PC-9 (cell line): ENCODE results near the gene AHCYL2. TPM values are rescaled to one million over a fixed set of nuclear protein-coding genes. Genes with fewer than 3 reads are reported as not detected.
A peak's percentile ranks its signal among the peaks of the same experiment; 100 is the strongest.
"Not testable (repeated sequence)": the region's sequence is repeated elsewhere in the genome, so short reads cannot be mapped to it uniquely, and the experiment has no call there.

Experiments used
- BruUV-seq: library from RNA; stranded (reverse); fragments of 400-500 nt; replicated peaks from 2 replicates; lab custom pipeline; 2021; lab: Mats Ljungman, UMichigan
- CTCF ChIA-PET: fragments of 300-600 bp; sonication (Branson Sonifier 250); formaldehyde crosslinking; loops from one replicate; lab custom pipeline; 2022; ENCODE audit warnings: antibody characterized with exemption; lab: Charles Lee
- POLR2A ChIA-PET: fragments of 300-600 bp; sonication (Branson Sonifier 250); formaldehyde crosslinking; loops from one replicate; lab custom pipeline; 2022; ENCODE audit warnings: antibody characterized with exemption; ENCODE audit not compliant: unreplicated experiment; lab: Charles Lee
- DNase-seq, 2 experiments: peaks; one replicate each; pipeline versions ENCODE4 v3.0.0 to v3.0.0-alpha.2; 2015 to 2022; ENCODE audit warnings: mixed read lengths in 1 of 2
- H2AFZ ChIP-seq: fragments of 200-600 bp; sonication (generic); 2 replicates; pipeline ENCODE4 v1.8.1; 2017; ENCODE audit warnings: antibody characterized with exemption
- H3F3A ChIP-seq: fragments of 200-600 bp; sonication (generic); 2 replicates; pipeline ENCODE4 v1.8.1; 2017; ENCODE audit warnings: antibody characterized with exemption, mild to moderate bottlenecking, low read depth; ENCODE audit not compliant: insufficient read depth
- H3K27ac ChIP-seq: fragments of 200-600 bp; sonication (generic); 2 replicates; pipeline ENCODE4 v1.6.1; 2016; ENCODE audit warnings: mixed run types
- H3K27me3 ChIP-seq: fragments of 200-600 bp; sonication (generic); 2 replicates; pipeline ENCODE4 v1.6.1; 2016; ENCODE audit warnings: low read depth, mixed run types; ENCODE audit not compliant: insufficient read depth
- H3K36me3 ChIP-seq: fragments of 200-600 bp; sonication (generic); 2 replicates; pipeline ENCODE4 v1.6.1; 2016; ENCODE audit warnings: low read depth, mixed run types
- H3K4me1 ChIP-seq: fragments of 200-600 bp; sonication (generic); replicated peaks from 2 replicates; pipeline ENCODE4 v1.6.1; 2016; ENCODE audit warnings: mixed run types; ENCODE audit not compliant: insufficient read depth
- H3K4me2 ChIP-seq: fragments of 200-600 bp; sonication (generic); 2 replicates; pipeline ENCODE4 v1.6.1; 2017; ENCODE audit warnings: mixed run types
- H3K4me3 ChIP-seq: fragments of 200-600 bp; sonication (generic); 2 replicates; pipeline ENCODE4 v1.6.1; 2016; ENCODE audit warnings: mixed run types
- H3K79me2 ChIP-seq: fragments of 200-600 bp; sonication (generic); 2 replicates; pipeline ENCODE4 v1.6.1; 2017; ENCODE audit warnings: low read depth, mixed run types
- H3K9me2 ChIP-seq: fragments of 200-600 bp; sonication (generic); 2 replicates; pipeline ENCODE4 v1.8.1; 2017; ENCODE audit warnings: mild to moderate bottlenecking; ENCODE audit not compliant: insufficient read depth
- H3K9me3 ChIP-seq: fragments of 200-600 bp; sonication (generic); 2 replicates; pipeline ENCODE4 v1.8.1; 2016; ENCODE audit warnings: low read depth; ENCODE audit not compliant: insufficient read depth
- H4K20me1 ChIP-seq: fragments of 200-600 bp; sonication (generic); 2 replicates; pipeline ENCODE4 v1.8.1; 2017; ENCODE audit not compliant: insufficient read depth
- EZH2 ChIP-seq: fragments of 200-600 bp; sonication (generic); IDR thresholded peaks from 2 replicates; pipeline ENCODE4 v1.8.0; 2017; ENCODE audit warnings: antibody characterized with exemption, low read depth
- intact Hi-C: fragments of 100-400 bp; cut with micrococcal nuclease; formaldehyde crosslinking; loops from one replicate; pipeline ENCODE4 v1.10.0; 2022; ENCODE audit not compliant: unreplicated experiment
- total RNA-seq: library from RNA; stranded (reverse); gene quantifications from 2 replicates; pipeline ENCODE4 v1.2.3, GENCODE V29; 2021
- TF ChIP-seq, protein P1 (sequence below): fragments of 200-600 bp; sonication (generic); conservative IDR thresholded peaks from 2 replicates; pipeline ENCODE4 v1.6.1; 2017; ENCODE audit warnings: mixed run types, antibody characterized with exemption, mild to moderate bottlenecking, moderate library complexity

The AHCYL2 gene
- total RNA-seq, 1 experiment from 2014 or later = 15.7 TPM

DNA sequence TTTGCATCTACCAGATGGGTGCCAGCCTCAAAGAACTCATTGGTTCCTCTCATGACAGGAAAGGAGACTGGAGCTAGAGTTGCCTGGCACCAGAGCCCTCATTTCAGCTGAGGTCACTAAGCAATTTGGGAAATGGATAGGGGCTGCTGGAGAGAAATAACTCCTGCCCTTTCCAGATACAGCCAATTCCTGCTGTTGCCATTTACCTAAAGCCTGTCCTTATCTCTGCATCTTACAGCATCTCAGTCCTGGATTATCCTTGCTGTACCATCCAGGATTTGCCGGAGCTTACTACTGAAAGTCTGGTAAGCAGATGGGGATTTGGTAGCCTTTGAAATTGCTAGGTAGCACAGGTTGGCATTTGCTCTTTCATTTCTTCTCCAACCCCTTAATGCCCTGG, 245.6 kb downstream of the AHCYL2 start:
- Histone ChIP-seq H3K9me3 (no peaks in the 10 kb centered on the region), H4K20me1 (no peaks in the 10 kb centered on the region), H3K79me2 (no peaks in the 10 kb centered on the region), H3K27ac (peak overlapping the region; percentile 80), H3K4me3 (no peak overlapping the region), H3K27me3 (no peaks in the 10 kb centered on the region), H3K36me3 (peaks cover 42% of the 10 kb centered on the region), H3F3A (peaks cover 33% of the 10 kb centered on the region), H3K9me2 (no peaks in the 10 kb centered on the region), H3K4me1 (peaks cover 45% of the 10 kb centered on the region), H2AFZ (no peak overlapping the region), H3K4me2 (no peak overlapping the region)
- DNase-seq = no peak
- ChIA-PET CTCF (interaction anchor here (0.6 to 5.3 kb wide), 2 partner anchors 66 to 103 kb away, joined by 3 to 29 read pairs; no protein-coding TSS in a partner anchor), POLR2A (no interaction called here)
- no TSS peak for BruUV-seq
- intact Hi-C loops = no loop called here
- TF ChIP-seq, protein P1, sequence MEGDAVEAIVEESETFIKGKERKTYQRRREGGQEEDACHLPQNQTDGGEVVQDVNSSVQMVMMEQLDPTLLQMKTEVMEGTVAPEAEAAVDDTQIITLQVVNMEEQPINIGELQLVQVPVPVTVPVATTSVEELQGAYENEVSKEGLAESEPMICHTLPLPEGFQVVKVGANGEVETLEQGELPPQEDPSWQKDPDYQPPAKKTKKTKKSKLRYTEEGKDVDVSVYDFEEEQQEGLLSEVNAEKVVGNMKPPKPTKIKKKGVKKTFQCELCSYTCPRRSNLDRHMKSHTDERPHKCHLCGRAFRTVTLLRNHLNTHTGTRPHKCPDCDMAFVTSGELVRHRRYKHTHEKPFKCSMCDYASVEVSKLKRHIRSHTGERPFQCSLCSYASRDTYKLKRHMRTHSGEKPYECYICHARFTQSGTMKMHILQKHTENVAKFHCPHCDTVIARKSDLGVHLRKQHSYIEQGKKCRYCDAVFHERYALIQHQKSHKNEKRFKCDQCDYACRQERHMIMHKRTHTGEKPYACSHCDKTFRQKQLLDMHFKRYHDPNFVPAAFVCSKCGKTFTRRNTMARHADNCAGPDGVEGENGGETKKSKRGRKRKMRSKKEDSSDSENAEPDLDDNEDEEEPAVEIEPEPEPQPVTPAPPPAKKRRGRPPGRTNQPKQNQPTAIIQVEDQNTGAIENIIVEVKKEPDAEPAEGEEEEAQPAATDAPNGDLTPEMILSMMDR = no peak
- no peak for TF ChIP-seq EZH2

- H3K9me2 ChIP-seq = no peaks in the 10 kb centered on the region
- H3K27ac ChIP-seq = peak overlapping the region; percentile 80
- no TSS peak for BruUV-seq
- H3K9me3 ChIP-seq = no peaks in the 10 kb centered on the region
- TF ChIP-seq, protein P1 = no peak
- no peak overlapping the region for H2AFZ ChIP-seq
- CTCF ChIA-PET = interaction anchor here (0.6 to 5.3 kb wide), 7 partner anchors 37 to 553 kb away, joined by 3 to 29 read pairs (median 4); partner anchors contain the start of gene STRIP2
- H3K79me2 ChIP-seq = no peaks in the 10 kb centered on the region
- H3K4me3 ChIP-seq = no peak overlapping the region
- H3F3A ChIP-seq = peaks cover 33% of the 10 kb centered on the region
- H3K4me2 ChIP-seq = 0 out of 2 replicates have a peak overlapping the region, but pooled peaks have one; percentile 21
- intact Hi-C loops = no loop called here
- peak in 1 of 2 experiments; percentile 58 for DNase-seq
- POLR2A ChIA-PET = no interaction called here
- peaks cover 45% of the 10 kb centered on the region for H3K4me1 ChIP-seq
- peaks cover 36% of the 10 kb centered on the region for H3K36me3 ChIP-seq
- H4K20me1 ChIP-seq = no peaks in the 10 kb centered on the region
- H3K27me3 ChIP-seq = no peaks in the 10 kb centered on the region
These were observed 246.6 kb downstream of the AHCYL2 start for GRCh38 chr7:129471402-129471827.

GRCh38 chr7:129475931-129476330, 251.1 kb downstream of the AHCYL2 start:
- H3K4me3 ChIP-seq, H3K4me2 ChIP-seq, intact Hi-C loops, H3K9me3 ChIP-seq, H3K9me2 ChIP-seq, H3K27me3 ChIP-seq, CTCF ChIA-PET, DNase-seq, H4K20me1 ChIP-seq, H3K79me2 ChIP-seq, BruUV-seq, H2AFZ ChIP-seq, H3K27ac ChIP-seq: not testable (repeated sequence)
- Histone ChIP-seq H3F3A (peaks cover 13% of the 10 kb centered on the region), H3K36me3 (peaks cover 16% of the 10 kb centered on the region; the same call in 1 of the 2 replicates), H3K4me1 (peaks cover 16% of the 10 kb centered on the region)
- POLR2A ChIA-PET = interaction anchor here (0.6 kb wide), 1 partner anchor 379 kb away, joined by 3 read pairs; no protein-coding TSS in a partner anchor

GRCh38 chr7:129476398-129476797, 251.6 kb downstream of the AHCYL2 start:
- H3K79me2 ChIP-seq, H3F3A ChIP-seq, H3K9me3 ChIP-seq, H3K4me2 ChIP-seq, H3K27ac ChIP-seq, H3K27me3 ChIP-seq, intact Hi-C loops, BruUV-seq, H3K9me2 ChIP-seq, H2AFZ ChIP-seq, CTCF ChIA-PET, DNase-seq, H3K4me3 ChIP-seq, H4K20me1 ChIP-seq: not testable (repeated sequence)
- peaks cover 15% of the 10 kb centered on the region; the same call in 1 of the 2 replicates for H3K36me3 ChIP-seq
- H3K4me1 ChIP-seq = peaks cover 11% of the 10 kb centered on the region
- POLR2A ChIA-PET = interaction anchor here (0.6 kb wide), 1 partner anchor 379 kb away, joined by 3 read pairs; no protein-coding TSS in a partner anchor

Other genes with a start within 250 kb of the AHCYL2 start
- 56.6 and 59.2 TPM in 2 replicates for gene TNPO3, start 169.9 kb upstream of the AHCYL2 start, total RNA-seq
- gene TSPAN33, start 80.3 kb upstream of the AHCYL2 start, total RNA-seq = 5.8 and 9.6 TPM in 2 replicates
- gene SMO, start 36.4 kb upstream of the AHCYL2 start, total RNA-seq = 1.2 and 1.9 TPM in 2 replicates
- 6.4 and 9.5 TPM in 2 replicates for gene STRIP2, start 209.4 kb downstream of the AHCYL2 start, total RNA-seq